ENCODE data around the gene HCN2.

Gene HCN2

DNA sequence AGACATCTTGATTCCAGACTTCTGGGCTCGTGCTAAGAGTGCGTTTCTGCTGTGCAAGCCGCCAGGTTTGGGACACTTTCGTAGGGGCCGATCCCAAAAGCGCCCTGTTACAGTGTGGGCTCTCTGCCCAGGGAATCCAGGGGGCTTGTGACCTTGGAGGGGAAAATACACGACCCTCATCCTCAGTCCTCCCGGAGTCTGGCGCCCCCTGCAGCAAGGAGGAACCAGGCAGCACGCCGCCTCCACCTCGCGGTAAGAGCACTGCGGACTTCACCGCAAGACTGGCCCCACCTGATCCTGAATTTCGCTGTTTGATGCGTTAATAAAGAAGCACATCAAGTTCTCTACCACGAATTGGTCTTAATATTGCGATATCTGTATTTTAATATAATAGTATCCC is 38.5 kb downstream of the HCN2 start:
- TF ChIP-seq, protein P1, sequence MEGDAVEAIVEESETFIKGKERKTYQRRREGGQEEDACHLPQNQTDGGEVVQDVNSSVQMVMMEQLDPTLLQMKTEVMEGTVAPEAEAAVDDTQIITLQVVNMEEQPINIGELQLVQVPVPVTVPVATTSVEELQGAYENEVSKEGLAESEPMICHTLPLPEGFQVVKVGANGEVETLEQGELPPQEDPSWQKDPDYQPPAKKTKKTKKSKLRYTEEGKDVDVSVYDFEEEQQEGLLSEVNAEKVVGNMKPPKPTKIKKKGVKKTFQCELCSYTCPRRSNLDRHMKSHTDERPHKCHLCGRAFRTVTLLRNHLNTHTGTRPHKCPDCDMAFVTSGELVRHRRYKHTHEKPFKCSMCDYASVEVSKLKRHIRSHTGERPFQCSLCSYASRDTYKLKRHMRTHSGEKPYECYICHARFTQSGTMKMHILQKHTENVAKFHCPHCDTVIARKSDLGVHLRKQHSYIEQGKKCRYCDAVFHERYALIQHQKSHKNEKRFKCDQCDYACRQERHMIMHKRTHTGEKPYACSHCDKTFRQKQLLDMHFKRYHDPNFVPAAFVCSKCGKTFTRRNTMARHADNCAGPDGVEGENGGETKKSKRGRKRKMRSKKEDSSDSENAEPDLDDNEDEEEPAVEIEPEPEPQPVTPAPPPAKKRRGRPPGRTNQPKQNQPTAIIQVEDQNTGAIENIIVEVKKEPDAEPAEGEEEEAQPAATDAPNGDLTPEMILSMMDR (IDR thresholded peaks at IDR 0.05), result no peak

DNA sequence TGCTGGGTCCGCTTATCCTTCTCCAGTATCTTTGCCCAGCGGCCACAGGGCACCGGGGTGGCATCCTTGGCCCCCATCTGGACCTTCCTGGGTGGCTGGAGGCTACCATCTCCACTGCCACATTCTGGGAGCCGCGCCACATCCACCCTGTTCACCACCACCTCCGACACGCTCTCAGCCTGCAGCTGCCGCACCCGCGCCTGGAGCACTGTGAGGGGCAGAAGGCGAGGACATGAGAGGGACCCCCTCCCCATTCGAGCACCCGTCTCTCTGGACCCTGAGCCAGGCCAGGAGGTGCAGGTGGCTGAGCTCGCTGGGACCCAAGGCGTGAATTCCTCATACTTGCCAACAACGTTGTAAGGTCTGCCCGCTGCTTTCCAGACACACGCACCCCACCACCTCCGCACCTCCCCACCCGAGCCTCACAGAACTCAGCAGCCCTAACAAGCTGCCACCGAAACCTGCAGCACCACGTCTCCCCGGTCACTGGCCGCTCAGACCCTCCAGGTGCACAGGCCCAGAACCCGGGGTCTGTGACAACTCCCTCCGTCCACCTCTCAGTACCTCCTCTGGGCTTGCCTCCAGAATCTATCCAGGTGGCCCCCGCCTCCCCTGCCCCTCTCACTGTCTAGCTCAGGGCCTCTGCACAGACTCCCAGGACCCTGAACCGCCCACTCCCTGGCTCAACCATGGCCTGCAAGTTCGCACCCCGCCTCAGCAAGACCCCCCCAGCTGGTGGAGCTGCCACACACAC is 40.5 kb downstream of the HCN2 start:
- TF ChIP-seq, protein P1 (IDR thresholded peaks at IDR 0.05), result no peak

DNA sequence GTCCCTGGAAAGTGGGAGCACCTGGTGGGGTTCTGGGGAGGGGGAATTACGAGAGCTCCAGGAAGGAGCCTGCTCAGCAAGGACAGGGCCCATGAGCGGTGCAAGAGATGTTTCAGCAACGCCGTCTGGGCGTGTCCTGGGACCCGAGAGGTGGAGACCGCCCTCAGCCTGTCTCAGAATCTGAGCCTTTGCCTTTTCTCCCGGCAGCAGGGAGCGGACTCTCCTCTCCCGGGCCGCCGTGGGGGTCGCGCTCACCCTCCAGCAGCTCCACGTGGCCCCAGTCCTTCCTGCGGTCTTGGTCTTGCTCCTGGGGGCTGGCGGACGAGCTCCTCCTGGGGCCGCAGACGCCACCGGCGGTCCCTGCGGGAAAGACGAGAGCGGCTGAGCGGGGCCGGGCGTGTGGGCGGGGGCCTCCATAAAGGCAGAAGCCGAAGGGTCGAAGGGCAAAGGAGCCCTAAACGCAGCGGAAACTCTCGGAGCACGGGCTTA is 42.9 kb downstream of the HCN2 start:
- TF ChIP-seq, protein P1 (IDR thresholded peaks at IDR 0.05), result no peak

DNA sequence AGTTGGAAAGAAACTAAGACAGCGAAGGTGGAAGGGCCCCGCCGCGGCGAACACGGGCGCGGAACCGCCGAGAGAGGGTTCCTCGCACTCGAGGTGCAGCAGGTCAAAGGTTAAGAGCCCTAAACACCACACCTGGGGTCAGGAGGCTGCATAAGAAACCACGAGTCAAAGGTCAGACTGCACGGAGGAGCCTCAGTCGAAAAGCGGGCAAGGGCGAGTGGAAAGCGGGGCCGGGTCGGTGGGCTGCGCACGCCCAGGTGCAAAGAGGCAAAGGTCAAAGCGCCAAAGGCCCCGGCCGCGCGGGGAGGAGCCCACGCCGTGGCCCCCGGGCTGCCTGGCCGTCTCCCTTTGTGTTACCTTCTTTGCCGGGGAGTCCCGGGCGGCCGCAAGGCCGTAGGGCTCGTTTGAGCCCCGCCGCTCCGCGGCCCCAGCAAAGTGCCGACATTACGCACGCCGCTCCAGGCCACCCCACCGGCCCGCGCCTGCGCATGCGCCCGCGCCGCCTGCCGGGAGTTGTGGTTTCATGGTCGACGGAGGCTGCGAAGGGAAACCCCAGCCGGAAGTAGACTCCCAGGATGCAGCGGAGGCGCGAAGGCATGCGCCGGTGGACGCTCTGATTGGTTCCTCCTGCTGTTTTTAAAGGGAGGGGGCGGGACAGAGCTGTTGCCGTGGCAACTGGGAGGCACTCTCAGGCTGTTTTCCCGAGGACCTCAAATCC is 43.5 kb downstream of the HCN2 start, which contains the start of gene POLRMT:
Gene POLRMT, minus strand, starts transcription at position 470 of the 718 bp plus-strand sequence. Its CDS starts 25 bp downstream, at position 445.
- TF ChIP-seq, protein P1 (IDR thresholded peaks at IDR 0.05), result no peak

DNA sequence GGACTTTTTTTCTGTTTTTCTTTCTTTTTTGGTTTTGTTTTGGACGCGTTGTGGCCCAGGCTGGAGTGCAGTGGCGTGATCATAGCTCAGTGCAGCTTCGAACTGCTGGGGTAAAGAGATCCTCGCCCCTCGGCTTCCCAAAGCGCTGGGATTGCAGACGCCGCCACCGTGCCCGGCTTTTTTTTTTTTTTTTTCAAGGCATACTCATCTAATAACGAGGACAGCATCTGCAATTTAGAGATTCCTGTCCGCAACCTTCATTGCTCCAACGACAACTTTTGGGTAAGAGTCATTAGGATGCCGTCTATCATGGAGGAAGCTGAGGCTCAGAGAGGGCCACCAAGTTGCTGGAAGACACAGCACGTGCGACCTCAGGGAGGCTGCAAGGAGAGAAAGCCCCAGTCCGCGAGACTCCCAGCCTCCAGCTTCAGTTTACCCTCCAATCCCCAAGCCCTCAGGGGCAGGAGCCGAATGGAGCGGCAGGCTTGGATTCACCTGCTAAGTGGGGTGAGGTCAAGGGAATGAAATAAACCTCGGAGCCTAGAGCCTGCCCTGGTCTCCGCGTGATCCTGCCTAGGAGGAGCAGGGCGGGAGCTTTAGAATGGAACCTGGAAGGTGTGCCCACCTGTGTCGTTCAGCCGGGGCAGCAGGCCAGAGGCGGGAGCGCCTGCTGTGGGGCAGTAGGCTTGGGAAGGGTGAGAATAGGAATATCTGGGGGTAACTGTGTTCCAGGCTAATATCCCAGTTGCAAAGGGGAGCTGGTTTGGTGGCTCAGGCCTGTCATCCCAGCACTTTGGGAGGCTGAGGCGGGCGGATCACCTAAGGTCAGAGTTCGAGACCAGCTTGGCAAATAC is 44.3 kb downstream of the HCN2 start:
- TF ChIP-seq, protein P1 (IDR thresholded peaks at IDR 0.05), result no peak

DNA sequence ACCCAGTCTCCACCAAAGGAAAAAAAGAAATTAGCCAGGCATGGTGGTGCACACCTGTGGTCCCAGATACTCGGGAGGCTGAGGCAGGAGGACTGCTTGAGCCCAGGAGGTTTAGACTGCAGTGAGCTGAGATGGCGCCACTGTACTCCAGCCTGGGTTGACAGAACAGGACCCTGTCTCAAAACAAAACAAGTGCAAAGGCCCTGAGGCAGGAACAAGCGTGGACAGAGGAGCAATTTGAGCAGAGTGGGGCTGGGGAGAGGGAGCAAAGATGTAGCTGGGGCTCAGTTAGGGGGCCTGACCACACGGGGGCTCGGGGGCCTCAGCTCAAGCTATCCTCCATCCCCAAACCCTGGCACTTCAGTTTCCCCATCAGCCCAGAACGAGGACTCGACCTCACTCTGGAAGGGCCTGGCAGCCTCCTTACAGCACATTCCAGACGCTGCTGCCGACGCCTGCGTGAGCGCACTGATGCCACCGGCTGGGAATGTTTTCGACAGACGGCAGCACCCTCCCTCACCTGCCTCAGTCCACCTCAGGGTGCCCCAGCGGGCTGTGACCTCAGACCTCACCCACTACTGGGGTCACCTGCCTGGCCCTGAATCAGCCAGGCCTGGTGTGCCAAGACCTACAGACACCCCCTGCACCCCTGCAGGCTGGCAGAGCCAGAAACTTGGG is 45.4 kb downstream of the HCN2 start:
- TF ChIP-seq, protein P1 (IDR thresholded peaks at IDR 0.05), result no peak

DNA sequence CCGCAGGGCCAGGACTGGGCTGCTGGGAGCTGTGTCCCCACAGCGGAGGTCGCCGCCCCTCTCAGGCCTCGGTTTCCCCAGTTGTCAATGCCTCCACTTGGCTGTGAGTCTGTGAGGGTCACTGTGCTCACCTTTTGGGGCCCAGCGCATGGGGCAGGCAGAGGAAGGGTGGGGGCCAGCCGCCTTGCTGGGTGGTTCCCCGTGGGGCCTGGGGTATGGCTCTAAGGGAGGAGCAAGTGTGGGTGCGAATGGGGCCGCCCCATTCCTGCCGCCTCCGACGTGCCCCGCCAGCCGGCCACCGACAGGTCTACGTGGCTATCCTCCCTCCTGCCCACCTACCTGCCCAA is 49.2 kb downstream of the HCN2 start:
- TF ChIP-seq, protein P1 (IDR thresholded peaks at IDR 0.05), result no peak

All from LNCAP (cell line).